Mucosa of stomach (tissue), 1 donor: ENCODE data around the gene SRP68.

Experiments used
- H3K27me3 ChIP-seq: one replicate; pipeline ENCODE4 v1.7.0; 2013; ENCODE audit warnings: mild to moderate bottlenecking, low read length; ENCODE audit not compliant: control insufficient read depth, insufficient read depth
- H3K36me3 ChIP-seq: one replicate; pipeline ENCODE4 v1.7.0; 2013; ENCODE audit warnings: low read length; ENCODE audit not compliant: control insufficient read depth, insufficient read depth
- H3K4me1 ChIP-seq: one replicate; pipeline ENCODE4 v1.7.0; 2013; ENCODE audit warnings: mild to moderate bottlenecking, low read length; ENCODE audit not compliant: control insufficient read depth, insufficient read depth
- H3K4me3 ChIP-seq: one replicate; pipeline ENCODE4 v1.7.0; 2013; ENCODE audit warnings: low read length
- H3K9ac ChIP-seq: one replicate; pipeline ENCODE4 v1.7.0; 2013; ENCODE audit warnings: mild to moderate bottlenecking, low read length, moderate library complexity
- H3K9me3 ChIP-seq: one replicate; pipeline ENCODE4 v1.7.0; 2013; ENCODE audit warnings: mild to moderate bottlenecking, low read length, moderate library complexity; ENCODE audit not compliant: control insufficient read depth
- donor health status: Pancreatic carcinoma.

The SRP68 gene

DNA sequence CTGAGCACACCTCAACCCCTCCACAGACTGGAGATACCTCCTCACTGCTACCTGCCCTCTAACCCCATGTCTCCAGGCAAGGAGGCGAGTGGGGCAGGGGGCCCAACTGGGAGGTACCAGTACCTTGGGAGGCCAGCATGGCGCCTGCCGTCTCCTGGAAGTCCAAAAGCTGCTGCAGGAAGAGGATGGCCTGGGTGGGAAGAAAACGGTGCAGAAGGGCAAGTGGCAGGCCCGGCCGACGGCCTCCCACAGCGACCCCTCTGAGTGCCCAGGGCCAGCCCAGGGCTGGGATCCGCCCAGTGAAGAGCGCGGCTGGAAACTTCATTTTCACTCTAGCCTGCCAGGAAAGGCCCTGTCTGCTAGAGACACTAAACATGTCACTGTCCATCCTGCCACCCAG, 15.2 kb upstream of the SRP68 start:
- H3K9ac ChIP-seq: no peak overlapping the region
- H3K36me3 ChIP-seq: peaks cover 3% of the 10 kb centered on the region
- H3K4me3 ChIP-seq: no peak overlapping the region
- no peaks in the 10 kb centered on the region for H3K4me1 ChIP-seq
- H3K27me3 ChIP-seq: no peaks in the 10 kb centered on the region
- no peaks in the 10 kb centered on the region for H3K9me3 ChIP-seq

DNA sequence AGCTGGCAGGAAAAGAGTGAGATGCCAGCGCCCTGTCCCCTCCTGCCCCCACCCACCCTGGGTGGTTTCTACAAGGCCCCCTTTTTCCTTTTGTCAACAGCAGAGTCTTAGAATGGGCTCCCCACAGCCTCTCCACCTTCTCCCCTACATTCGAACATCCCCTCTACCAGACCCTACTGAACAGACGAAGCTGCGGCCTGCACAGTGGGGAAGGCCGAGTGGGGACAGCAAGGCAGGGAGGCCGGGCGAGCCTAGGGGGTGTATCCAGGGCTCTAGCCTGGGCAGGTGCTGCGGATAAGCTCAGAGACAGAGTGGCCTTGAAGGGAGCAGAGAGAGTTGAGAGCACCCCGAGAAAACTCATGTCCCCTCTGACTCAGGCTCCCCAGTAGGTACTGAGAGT, 14.1 kb upstream of the SRP68 start:
- Histone ChIP-seq H3K9me3 (no peaks in the 10 kb centered on the region), H3K27me3 (no peaks in the 10 kb centered on the region), H3K4me3 (no peak overlapping the region), H3K9ac (no peak overlapping the region), H3K36me3 (peaks cover 3% of the 10 kb centered on the region), H3K4me1 (no peaks in the 10 kb centered on the region)

DNA sequence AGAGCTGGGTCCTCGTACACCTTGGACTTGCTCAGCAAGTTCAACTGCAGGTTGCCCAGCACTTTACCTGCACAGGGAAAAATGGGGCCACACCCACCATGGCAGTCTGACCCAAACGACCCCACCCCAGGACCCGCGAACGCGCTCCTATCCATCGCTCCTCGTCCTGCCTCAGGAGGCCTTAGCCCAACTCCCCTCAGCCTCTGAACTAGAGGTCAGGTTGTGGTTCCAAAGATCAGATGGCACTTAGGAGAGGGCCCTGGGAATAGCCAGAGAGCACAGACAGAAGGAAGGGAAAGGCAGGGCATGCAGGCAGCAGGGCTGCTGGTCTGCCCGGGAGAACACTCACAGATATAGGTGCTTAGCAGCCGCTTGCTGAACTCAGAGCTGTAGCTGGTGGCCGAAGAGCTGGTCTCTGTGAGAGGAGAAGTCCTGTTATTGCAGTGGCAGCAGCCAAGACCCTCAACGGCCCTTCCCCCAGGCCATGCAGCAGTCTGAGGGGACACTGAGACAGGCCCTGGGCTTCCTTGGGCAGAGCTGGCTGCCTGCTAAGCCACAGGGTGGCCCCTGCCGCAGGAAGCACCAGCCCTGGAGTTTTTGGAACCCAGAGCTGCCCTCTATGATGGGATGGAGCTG, 13.5 kb upstream of the SRP68 start:
- Histone ChIP-seq H3K27me3 (no peaks in the 10 kb centered on the region), H3K9me3 (no peaks in the 10 kb centered on the region), H3K9ac (no peak overlapping the region), H3K4me3 (no peak overlapping the region), H3K36me3 (peaks cover 3% of the 10 kb centered on the region), H3K4me1 (no peaks in the 10 kb centered on the region)

DNA sequence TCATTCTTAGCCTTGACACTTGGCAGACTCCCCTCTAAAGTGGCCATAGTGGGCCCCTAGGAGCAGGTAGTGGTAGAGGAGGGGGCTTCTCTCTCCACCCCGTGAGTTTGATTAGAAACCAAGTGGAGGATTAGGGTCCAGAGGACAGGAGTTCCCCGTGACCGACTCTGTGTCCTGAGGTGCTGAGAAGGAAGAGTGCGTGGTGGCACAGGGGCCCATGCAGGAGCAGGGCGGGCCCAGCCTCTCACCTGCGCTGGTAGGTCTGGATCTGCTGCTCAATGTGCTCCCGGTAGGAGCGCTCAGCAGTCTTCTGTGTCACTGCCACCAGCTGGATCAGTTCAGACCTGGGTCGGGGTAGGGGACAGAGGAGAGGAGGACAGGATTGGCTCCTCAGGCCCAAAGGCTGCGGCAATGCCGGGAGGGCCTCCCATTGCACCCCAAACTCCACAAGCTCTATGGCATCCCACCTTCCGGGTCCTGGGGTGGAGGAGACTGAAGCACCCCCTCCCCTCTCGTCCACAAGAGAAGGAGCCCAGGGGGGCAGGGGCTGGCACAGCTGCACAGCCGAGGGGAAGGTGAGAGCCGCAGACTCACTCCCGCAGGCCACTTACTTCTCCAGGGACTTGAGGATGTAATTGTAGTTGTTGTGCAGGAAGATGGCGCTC, 12.9 kb upstream of the SRP68 start:
- Histone ChIP-seq H3K9ac (no peak overlapping the region), H3K9me3 (no peaks in the 10 kb centered on the region), H3K4me3 (no peak overlapping the region), H3K4me1 (peaks cover 2% of the 10 kb centered on the region), H3K27me3 (peaks cover 5% of the 10 kb centered on the region), H3K36me3 (peaks cover 3% of the 10 kb centered on the region)

DNA sequence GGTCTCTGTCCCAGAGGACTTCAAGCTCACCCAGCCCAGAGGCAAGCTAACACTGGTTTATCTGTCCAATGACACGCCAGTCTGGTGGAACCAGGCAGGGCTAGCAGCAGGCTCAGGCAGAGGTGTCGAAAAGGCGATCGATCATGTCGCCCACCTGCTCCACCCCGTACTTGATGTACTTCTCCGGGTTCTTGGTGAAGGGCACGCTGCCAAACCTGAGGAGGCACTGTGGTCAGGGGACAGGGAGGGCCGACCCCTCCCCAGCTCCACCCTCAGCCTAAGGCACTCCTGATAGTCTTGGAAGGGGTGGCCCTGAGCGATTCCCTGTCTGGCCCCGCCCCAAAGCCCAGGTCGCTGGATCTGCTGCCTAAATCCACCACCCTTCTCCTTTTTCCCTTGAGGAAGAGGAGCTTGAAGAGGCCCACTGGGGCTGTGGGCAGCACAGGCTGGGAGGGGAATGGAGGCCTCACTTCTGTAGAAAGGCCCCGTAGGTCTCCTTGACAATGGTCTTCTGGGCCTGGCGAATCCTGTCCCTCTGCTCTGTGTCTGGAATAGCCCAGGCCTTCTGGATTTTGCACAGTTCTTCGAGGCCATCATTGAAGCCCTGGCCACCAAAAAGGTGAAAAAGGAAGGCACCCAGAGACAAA, 11.3 kb upstream of the SRP68 start:
- H3K36me3 ChIP-seq: peaks cover 3% of the 10 kb centered on the region

DNA sequence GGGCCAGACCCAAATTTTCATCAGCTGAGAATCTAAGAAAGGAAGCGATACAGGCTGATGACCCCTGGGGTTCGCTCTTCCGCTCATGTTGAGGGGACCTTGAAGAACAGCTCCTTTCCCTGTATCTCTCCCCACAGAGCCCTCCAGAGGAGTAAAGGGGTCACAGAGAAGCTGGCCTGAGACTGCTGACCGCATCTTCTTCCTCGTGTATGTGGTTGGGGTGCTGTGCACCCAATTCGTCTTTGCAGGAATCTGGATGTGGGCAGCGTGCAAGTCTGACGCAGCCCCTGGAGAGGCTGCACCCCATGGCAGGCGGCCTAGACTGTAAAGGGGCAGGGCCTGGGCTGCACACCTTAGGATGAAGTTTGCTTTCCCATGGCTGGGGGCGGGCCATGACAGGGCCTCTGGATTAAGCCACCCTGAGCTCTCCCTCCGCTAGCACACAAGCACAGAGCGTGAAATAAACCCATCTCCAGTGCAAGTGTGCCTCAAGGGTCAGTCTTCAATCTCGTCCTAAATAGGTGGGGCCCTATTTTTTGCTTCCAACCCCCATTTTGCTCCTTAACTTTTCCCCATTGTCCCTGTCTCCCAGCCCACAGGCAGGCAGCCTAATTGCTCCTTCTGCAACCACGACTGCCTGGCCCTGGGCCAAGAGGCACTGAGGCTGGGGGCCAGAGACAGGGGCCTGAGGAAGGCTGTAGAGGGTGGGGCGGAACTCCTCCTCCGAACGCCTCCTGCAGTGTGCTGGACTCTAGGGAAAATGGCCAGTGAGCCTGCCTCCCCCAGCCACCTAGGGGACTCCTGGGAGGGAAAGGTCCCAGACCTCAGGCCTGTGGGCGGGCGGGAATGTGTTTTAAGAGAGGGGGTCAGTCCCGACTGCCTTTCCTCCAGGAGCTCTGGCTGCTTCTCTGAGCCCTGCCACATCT, 10.3 kb upstream of the SRP68 start:
- peaks cover 9% of the 10 kb centered on the region for H3K4me1 ChIP-seq
- H3K9ac ChIP-seq: no peak overlapping the region
- H3K9me3 ChIP-seq: no peaks in the 10 kb centered on the region
- peaks cover 3% of the 10 kb centered on the region for H3K36me3 ChIP-seq
- H3K27me3 ChIP-seq: peaks cover 31% of the 10 kb centered on the region
- H3K4me3 ChIP-seq: no peak overlapping the region

More for the DNA sequence above, 11.3 kb upstream of the SRP68 start:
- Histone ChIP-seq H3K27me3 (peaks cover 20% of the 10 kb centered on the region), H3K4me1 (peaks cover 9% of the 10 kb centered on the region), H3K9me3 (no peaks in the 10 kb centered on the region), H3K9ac (no peak overlapping the region), H3K4me3 (no peak overlapping the region)

DNA sequence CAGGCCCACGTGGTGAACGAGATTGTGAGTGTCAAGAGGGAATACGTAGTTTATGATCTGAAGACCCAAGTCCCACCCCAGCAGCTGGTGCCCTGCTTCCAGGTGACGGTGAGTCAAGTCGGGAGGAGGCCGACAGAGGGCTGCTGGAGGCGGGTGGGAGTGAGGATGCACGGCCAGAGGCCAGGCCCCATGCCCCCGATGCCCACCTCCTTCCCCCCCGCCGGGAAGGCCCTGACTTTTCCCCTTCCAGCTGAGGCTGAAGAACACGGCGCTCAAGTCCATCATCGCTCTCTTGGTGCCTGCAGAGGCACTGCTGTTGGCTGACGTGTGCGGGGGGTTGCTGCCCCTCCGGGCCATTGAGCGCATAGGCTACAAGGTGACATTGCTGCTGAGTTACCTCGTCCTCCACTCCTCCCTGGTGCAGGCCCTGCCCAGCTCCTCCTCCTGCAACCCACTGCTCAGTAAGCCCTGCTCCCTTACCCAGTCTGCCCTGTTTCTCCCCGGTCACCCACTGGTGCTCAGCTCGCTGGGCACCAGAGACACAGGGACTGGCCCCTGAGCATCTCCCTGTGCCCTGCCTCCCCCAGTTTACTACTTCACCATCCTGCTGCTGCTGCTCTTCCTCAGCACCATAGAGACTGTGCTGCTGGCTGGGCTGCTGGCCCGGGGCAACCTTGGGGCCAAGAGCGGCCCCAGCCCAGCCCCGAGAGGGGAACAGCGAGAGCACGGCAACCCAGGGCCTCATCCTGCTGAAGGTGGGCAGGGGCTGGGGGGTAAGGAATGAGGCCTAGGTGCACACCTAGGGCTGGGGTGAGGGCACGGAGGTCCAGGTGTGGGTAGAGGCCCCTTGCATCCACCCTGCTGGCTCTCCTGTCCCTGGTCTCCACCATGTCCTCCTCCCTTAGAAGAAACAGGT, 9.2 kb upstream of the SRP68 start:
- no peak overlapping the region for H3K9ac ChIP-seq
- H3K4me1 ChIP-seq: peaks cover 16% of the 10 kb centered on the region
- peaks cover 3% of the 10 kb centered on the region for H3K36me3 ChIP-seq

DNA sequence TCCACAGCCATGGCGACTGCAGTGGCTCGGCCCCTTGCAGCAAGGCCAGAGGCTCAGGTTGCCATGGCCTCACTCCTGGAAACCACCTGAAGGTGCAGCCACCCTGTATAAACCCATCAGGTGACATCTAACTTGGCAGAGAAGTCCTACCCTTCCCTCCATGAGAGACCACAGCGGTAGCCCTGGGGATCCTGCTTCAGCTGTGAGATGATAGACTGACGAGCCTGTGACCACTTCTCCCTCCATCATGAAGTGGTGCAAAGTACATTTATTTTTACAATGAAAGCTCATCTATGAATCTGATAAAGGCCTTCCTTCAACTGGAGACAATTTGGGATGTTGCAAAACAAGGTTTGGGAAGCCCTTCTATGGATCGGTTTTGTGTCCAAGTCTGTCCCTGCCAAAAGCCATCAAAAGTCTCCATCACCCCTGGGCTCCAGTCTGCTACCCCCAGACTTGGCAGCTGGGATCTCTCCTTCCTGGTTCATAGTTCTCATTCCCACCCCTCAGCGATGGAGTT, 8.5 kb upstream of the SRP68 start:
- Histone ChIP-seq H3K27me3 (peaks cover 49% of the 10 kb centered on the region), H3K4me1 (peaks cover 18% of the 10 kb centered on the region), H3K4me3 (no peak overlapping the region), H3K36me3 (no peaks in the 10 kb centered on the region), H3K9ac (no peak overlapping the region), H3K9me3 (no peaks in the 10 kb centered on the region)

More for the DNA sequence above, 9.2 kb upstream of the SRP68 start:
- Histone ChIP-seq H3K27me3 (peaks cover 42% of the 10 kb centered on the region), H3K9me3 (no peaks in the 10 kb centered on the region), H3K4me3 (no peak overlapping the region)

DNA sequence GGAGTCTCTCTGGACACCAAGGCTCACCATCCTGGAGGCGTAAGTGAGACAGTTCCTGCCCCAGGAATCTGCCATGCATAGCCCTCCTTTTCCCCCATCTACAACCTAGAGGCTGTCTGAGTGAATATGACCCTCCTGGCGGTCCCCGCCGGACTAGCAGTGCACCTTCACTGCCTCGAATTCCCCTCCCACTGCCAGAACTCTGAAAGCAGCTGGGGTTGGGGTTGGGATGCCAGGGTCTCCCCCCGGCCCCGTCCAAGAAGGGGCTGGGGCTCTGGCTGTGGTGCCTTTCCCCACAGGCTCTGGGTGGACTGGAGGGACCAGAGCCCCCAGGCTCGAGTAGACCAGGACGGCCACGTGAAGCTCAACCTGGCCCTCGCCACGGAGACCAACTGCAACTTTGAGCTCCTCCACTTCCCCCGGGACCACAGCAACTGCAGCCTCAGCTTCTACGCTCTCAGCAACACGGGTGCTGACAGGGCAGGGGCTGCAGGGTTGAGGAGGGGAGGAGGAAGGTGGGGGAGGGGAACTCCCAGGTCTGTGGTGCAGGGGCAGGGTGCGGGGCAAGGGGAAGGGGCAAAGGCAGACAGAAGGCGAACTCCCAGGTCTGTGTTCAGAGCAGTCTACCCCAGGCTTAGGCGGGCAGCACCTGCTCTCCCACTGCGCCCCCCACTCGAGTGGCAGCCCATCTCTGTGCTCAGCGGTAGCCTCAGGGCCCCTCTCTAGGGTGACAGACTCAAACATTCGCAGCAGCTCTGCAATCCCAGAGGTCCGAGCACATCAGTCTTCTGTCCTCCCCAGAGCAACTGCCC, 7.8 kb upstream of the SRP68 start:
- Histone ChIP-seq H3K9me3 (no peaks in the 10 kb centered on the region), H3K36me3 (no peaks in the 10 kb centered on the region), H3K9ac (no peak overlapping the region), H3K4me1 (peaks cover 22% of the 10 kb centered on the region), H3K4me3 (no peak overlapping the region), H3K27me3 (peaks cover 55% of the 10 kb centered on the region)

DNA sequence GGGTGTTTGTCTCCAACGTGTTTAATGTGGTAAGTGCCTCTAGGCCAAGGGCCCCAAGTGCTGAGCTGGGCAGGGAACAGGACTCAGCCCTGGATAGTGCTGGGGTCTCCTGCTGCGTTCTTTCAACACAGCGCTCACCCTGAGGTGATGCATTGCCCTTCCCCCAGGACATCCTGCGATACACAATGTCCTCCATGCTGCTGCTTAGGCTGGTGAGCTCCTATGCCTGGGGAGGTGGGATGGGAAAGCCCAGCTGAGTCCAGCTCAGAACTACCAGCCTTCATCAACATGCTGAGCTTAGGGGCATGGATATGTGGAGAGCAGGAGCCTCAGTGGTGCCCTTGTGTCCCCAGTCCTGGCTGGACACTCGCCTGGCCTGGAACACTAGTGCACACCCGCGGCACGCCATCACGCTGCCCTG, 7.2 kb upstream of the SRP68 start:
- Histone ChIP-seq H3K9ac (no peak overlapping the region), H3K4me1 (peaks cover 22% of the 10 kb centered on the region), H3K4me3 (no peak overlapping the region), H3K27me3 (peaks cover 62% of the 10 kb centered on the region), H3K9me3 (no peaks in the 10 kb centered on the region), H3K36me3 (no peaks in the 10 kb centered on the region)
